HL-60 (cell line): ENCODE results near the gene HOMER1.

ENCODE experiments used
- DNase-seq, 2 experiments: peaks; one replicate each; pipeline ENCODE4 v3.0.0-alpha.2; 2010 to 2020; ENCODE audit warnings: low read depth in 1 of 2, low spot score in 1 of 2
- H3K27ac ChIP-seq: fragments of 250-450 bp; sonication (Bioruptor Pico); replicated peaks from 2 replicates; pipeline ENCODE4 v1.5.1; 2020; ENCODE audit warnings: mild to moderate bottlenecking, moderate library complexity
- H3K27me3 ChIP-seq: fragments of 250-450 bp; sonication (Bioruptor Pico); 2 replicates; pipeline ENCODE4 v1.5.1; 2021; ENCODE audit warnings: mild to moderate bottlenecking, moderate library complexity; ENCODE audit not compliant: insufficient read depth, poor library complexity, severe bottlenecking
- H3K4me3 ChIP-seq: replicated peaks from 2 replicates; pipeline ENCODE4 v1.5.1; 2011; ENCODE audit warnings: mild to moderate bottlenecking, control low read depth, low read length; ENCODE audit not compliant: insufficient read depth
- GABPA ChIP-seq: IDR thresholded peaks from 2 replicates; pipeline ENCODE4 v1.6.1; 2012; ENCODE audit warnings: low read depth
- POLR2AphosphoS5 ChIP-seq: IDR thresholded peaks from 2 replicates; pipeline ENCODE4 v1.6.1; 2012; ENCODE audit warnings: low read depth
- SPI1 ChIP-seq: IDR thresholded peaks from 2 replicates; pipeline ENCODE4 v1.6.1; 2012; ENCODE audit warnings: low read depth, mild to moderate bottlenecking, borderline replicate concordance
- TF ChIP-seq, protein P1 (sequence below): IDR thresholded peaks from 2 replicates; pipeline ENCODE4 v1.6.1; 2012; ENCODE audit warnings: low read depth; ENCODE audit not compliant: insufficient replicate concordance
- TF ChIP-seq, protein P2 (sequence below): IDR thresholded peaks from one replicate; pipeline ENCODE4 v1.5.1; 2011; ENCODE audit warnings: low read length, control low read depth, inconsistent platforms; ENCODE audit not compliant: insufficient read depth

Gene HOMER1

DNA sequence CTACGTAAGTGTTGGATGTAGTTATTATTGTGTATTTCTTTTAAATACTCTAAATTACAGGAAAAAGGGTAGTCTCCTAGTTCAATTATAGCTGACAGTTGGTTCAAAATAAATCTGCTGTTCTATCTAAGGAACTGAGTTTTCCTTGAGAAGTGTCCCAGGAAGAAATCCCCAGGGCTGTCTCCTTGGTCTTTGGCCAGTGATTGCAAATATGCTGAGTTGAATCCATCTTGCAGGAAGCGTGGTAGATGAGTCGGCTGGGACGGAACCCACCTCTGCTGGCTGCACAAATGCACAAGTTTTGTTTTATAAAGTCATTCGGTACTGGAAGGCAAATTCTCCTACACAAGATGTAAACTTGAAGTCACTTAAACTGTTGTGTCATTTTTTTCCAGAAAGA, 30.2 kb upstream of the HOMER1 start:
- Histone ChIP-seq H3K27me3 (no peaks in the 10 kb centered on the region), H3K4me3 (no peak overlapping the region), H3K27ac (no peak overlapping the region)
- TF ChIP-seq GABPA, result no peak
- TF ChIP-seq, protein P1, sequence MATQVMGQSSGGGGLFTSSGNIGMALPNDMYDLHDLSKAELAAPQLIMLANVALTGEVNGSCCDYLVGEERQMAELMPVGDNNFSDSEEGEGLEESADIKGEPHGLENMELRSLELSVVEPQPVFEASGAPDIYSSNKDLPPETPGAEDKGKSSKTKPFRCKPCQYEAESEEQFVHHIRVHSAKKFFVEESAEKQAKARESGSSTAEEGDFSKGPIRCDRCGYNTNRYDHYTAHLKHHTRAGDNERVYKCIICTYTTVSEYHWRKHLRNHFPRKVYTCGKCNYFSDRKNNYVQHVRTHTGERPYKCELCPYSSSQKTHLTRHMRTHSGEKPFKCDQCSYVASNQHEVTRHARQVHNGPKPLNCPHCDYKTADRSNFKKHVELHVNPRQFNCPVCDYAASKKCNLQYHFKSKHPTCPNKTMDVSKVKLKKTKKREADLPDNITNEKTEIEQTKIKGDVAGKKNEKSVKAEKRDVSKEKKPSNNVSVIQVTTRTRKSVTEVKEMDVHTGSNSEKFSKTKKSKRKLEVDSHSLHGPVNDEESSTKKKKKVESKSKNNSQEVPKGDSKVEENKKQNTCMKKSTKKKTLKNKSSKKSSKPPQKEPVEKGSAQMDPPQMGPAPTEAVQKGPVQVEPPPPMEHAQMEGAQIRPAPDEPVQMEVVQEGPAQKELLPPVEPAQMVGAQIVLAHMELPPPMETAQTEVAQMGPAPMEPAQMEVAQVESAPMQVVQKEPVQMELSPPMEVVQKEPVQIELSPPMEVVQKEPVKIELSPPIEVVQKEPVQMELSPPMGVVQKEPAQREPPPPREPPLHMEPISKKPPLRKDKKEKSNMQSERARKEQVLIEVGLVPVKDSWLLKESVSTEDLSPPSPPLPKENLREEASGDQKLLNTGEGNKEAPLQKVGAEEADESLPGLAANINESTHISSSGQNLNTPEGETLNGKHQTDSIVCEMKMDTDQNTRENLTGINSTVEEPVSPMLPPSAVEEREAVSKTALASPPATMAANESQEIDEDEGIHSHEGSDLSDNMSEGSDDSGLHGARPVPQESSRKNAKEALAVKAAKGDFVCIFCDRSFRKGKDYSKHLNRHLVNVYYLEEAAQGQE, result no peak
- no peak for TF ChIP-seq SPI1
- no peak for TF ChIP-seq POLR2AphosphoS5
- TF ChIP-seq, protein P2, sequence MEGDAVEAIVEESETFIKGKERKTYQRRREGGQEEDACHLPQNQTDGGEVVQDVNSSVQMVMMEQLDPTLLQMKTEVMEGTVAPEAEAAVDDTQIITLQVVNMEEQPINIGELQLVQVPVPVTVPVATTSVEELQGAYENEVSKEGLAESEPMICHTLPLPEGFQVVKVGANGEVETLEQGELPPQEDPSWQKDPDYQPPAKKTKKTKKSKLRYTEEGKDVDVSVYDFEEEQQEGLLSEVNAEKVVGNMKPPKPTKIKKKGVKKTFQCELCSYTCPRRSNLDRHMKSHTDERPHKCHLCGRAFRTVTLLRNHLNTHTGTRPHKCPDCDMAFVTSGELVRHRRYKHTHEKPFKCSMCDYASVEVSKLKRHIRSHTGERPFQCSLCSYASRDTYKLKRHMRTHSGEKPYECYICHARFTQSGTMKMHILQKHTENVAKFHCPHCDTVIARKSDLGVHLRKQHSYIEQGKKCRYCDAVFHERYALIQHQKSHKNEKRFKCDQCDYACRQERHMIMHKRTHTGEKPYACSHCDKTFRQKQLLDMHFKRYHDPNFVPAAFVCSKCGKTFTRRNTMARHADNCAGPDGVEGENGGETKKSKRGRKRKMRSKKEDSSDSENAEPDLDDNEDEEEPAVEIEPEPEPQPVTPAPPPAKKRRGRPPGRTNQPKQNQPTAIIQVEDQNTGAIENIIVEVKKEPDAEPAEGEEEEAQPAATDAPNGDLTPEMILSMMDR, result no peak
- DNase-seq, result no peak

DNA sequence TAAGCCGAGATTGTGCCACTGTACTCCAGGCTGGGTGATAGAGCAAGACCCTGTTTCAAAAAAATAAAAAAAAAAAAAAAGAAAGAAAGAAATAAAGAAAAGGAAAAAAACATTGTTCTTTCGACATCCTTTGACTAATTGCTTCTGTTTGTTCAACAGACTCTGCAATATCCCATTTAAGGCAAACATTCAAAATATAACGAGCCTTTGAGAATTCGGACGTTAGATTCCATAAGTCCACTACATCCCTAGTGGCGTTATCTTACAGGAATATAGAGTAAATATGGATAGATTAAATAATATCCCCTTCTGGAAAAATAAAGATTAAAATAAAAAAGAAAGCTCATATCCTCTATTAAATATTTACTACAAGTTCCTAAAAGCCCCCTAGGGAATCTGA, 27.0 kb upstream of the HOMER1 start:
- DNase-seq, result no peak

DNA sequence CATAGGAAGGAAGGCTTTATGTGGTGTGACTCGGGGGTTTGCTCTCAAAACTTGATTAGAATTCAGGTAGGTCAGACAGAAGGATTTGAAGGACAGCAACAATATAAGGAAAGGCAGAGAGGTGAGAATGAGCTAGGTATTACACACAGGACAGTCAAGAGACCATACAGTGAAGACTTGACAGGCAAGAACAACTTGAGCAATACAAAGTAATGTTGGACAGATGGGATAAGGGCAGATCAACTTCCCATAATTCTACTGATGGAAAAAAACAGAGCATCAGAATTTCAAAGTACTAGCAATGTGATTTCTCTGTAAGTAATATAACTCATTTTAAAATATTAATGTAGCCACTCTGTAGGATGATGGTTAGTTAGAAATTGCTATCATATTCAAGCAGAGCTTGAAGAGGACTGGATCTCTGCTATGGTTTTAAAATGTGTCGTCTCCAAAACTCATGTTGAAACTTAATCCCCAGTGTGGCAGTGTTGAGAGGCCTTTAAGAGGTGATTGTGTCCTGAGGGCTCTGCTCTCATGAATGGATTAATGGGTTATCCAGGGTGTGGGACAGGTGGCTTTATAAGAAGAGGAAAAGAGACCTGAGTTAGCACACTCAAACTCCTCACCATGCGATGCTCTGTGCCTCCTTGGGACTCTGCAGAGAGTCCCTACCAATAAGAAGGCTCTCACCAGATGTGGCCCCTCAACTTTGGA, 22.4 kb upstream of the HOMER1 start:
- H3K27ac ChIP-seq, result no peak overlapping the region
- TF ChIP-seq, protein P2, result no peak
- TF ChIP-seq, protein P1, result no peak
- TF ChIP-seq POLR2AphosphoS5 (no peak), SPI1 (no peak), GABPA (no peak)
- H3K27me3 ChIP-seq, result no peaks in the 10 kb centered on the region
- no peak overlapping the region for H3K4me3 ChIP-seq
- DNase-seq, result no peak

More for the DNA sequence above, 27.0 kb upstream of the HOMER1 start:
- Histone ChIP-seq H3K27ac (no peak overlapping the region), H3K4me3 (no peak overlapping the region), H3K27me3 (no peaks in the 10 kb centered on the region)
- no peak for TF ChIP-seq GABPA
- TF ChIP-seq, protein P1, result no peak
- TF ChIP-seq POLR2AphosphoS5, result no peak
- TF ChIP-seq, protein P2, result no peak
- TF ChIP-seq SPI1, result no peak
